Measurements from ENCODE around the gene SELENOO.

GRCh38 chr22:50219800-50220602 is 19.2 kb downstream of the SELENOO start:
- TF ChIP-seq CTCF (IDR thresholded peaks at IDR 0.05) (no peak), POLR2AphosphoS5 (IDR thresholded peaks at IDR 0.05) (no peak), POLR2A (IDR thresholded peaks at IDR 0.05) (no peak), EP300 (IDR thresholded peaks at IDR 0.05) (no peak)
